WI38 (cell line): Measurements from ENCODE around the gene SPSB3.

Experiments used
- H3K4me3 ChIP-seq: 2 replicates; pipeline ENCODE4 v1.5.1; 2011; ENCODE audit warnings: low read depth, mild to moderate bottlenecking, control low read depth, low read length
- TF ChIP-seq, protein P1 (sequence below): IDR thresholded peaks from 2 replicates; pipeline ENCODE4 v1.5.1; 2012; ENCODE audit warnings: low read depth, mild to moderate bottlenecking, control low read depth, low read length

Gene SPSB3

DNA sequence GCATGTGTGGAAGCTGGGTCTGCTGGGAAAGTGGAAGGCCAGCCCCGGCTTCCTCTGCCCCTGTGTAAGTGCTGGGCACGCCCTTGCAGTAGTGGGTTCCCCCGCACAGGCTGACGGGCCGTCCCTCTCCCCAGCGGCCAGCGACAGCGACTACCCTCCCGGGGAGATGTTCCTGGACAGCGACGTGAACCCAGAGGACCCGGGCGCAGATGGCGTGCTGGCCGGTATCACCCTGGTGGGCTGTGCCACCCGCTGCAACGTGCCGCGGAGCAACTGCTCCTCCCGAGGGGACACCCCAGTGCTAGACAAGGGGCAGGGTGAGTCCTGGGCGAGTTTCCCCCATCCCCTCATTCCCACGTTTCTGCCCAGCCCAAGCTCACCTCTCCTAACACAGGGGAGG is 16.5 kb downstream of the SPSB3 start:
- TF ChIP-seq, protein P1, sequence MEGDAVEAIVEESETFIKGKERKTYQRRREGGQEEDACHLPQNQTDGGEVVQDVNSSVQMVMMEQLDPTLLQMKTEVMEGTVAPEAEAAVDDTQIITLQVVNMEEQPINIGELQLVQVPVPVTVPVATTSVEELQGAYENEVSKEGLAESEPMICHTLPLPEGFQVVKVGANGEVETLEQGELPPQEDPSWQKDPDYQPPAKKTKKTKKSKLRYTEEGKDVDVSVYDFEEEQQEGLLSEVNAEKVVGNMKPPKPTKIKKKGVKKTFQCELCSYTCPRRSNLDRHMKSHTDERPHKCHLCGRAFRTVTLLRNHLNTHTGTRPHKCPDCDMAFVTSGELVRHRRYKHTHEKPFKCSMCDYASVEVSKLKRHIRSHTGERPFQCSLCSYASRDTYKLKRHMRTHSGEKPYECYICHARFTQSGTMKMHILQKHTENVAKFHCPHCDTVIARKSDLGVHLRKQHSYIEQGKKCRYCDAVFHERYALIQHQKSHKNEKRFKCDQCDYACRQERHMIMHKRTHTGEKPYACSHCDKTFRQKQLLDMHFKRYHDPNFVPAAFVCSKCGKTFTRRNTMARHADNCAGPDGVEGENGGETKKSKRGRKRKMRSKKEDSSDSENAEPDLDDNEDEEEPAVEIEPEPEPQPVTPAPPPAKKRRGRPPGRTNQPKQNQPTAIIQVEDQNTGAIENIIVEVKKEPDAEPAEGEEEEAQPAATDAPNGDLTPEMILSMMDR, result no peak
- no peak overlapping the region for H3K4me3 ChIP-seq

GRCh38 chr16:1764971-1765370 is 17.4 kb downstream of the SPSB3 start:
- TF ChIP-seq, protein P1, result no peak
- no peak overlapping the region for H3K4me3 ChIP-seq

DNA sequence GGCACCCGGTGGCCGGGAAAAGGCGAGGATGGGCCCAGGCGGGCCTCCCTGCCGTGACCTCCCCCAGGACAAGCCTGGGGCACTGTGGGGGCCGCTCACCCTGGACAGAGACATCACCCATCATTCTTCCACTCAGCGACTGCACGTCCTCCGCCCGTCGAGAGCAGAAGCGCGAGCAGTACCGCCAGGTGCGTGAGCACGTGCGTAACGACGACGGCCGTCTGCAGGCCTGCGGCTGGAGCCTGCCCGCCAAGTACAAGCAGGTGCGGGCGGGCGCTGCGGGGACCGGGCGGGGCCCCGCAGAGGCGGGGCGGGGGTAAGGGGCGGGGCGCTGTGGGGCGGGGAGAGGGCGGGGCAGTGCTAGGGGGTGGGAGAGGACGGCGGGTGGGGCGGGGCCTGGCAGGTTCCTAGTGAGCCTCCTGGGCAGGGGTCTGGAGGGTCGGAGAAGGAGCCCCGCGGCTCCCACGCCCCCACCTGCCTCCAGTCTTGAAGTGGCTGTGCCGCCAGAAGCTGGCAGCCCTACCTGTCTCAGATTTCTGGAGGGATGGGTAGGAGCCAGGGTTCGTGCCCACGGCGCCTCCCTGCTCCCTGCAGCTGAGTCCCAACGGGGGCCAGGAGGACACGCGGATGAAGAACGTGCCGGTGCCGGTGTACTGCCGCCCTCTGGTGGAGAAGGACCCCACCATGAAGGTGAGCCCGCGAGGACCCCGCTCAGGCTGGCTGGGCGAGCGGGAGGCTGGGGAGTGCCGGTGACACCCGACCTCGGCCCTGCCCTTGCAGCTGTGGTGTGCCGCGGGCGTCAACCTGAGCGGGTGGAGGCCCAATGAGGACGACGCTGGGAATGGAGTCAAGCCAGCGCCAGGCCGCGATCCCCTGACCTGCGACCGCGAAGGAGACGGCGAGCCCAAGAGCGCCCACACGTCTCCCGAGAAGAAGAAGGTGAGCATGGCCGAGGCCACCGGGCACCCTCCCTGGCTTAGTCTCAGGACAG is 18.6 kb downstream of the SPSB3 start:
- TF ChIP-seq, protein P1, result 0 out of 2 replicates have a peak, but pooled peaks have one; percentile 8
- no peak overlapping the region for H3K4me3 ChIP-seq

DNA sequence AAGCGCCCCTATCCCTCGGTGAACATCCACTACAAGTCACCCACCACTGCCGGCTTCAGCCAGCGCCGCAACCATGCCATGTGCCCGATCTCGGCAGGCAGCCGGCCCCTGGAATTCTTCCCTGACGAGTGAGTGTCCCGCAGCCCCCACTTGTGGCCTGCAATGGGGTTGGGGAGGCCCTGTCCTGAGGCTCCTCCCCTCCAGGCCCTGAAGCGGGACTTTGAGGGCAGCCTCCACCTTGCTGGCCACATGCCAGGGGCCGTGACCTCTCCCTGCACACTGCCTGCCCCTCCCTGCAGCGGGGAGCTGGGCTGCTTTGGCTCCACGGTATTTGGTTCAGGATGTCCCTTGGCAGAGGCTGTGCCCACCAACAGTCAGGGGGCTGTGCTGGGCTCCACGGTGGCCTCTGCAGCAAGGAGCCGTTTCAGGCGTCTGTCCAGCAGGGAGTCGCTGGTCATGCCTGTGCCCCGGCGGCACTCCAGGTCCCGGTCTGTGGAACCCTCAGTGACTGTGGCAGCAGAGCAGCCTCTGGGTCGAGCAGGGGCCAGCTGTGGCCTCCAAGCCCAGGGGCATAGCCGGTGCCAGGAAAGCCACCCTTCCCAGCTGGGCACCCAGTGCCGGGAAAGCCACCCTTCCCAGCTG is 19.4 kb downstream of the SPSB3 start:
- no peak overlapping the region for H3K4me3 ChIP-seq
- TF ChIP-seq, protein P1, result no peak

- TF ChIP-seq, protein P1, result no peak
- H3K4me3 ChIP-seq, result no peak overlapping the region
Measured at GRCh38 chr16:1762196-1762878, 20.0 kb downstream of the SPSB3 start.

DNA sequence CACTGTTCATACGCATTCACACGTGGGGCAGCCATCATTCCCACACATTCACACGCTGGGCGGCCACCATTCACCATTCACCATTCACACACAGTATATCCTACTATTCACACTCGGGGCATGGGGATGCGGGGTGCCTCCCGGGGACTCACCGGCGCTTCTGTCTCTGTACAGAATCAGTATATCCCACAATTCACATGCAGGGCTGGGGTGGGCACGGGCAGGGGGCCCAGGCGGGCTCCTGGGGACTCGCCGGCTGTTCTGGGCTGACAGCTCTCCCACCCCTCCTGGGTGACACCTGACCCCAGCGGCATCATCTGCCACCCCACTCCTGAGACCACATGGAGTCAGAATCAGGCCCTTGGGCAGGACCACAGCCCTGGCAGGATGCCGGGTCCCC is 20.6 kb downstream of the SPSB3 start:
- H3K4me3 ChIP-seq, result no peak overlapping the region
- TF ChIP-seq, protein P1, result no peak
